DND-41 (cell line): ENCODE measurements around the gene SLC4A2.

Source experiments
- ATAC-seq: fragments of 200-7000 bp; cut with Tn5 transposase; 3 replicates; pipeline ENCODE4 v1.9.1; 2021; ENCODE audit warnings: low read depth; ENCODE audit not compliant: insufficient read depth
- DNase-seq: peaks from one replicate; pipeline ENCODE4 v3.0.0-alpha.2; 2020
- H2AFZ ChIP-seq: 2 replicates; pipeline ENCODE4 v1.6.0; 2012; ENCODE audit warnings: low read depth, low read length
- H3K27ac ChIP-seq: 2 replicates; pipeline ENCODE4 v1.5.1; 2012; ENCODE audit warnings: low read length, inconsistent platforms
- H3K27me3 ChIP-seq: fragments of 200-600 bp; sonication (generic); 2 replicates; pipeline ENCODE4 v1.6.0; 2012; ENCODE audit warnings: low read length, mild to moderate bottlenecking, inconsistent platforms; ENCODE audit not compliant: insufficient read depth, poor library complexity
- H3K36me3 ChIP-seq: 2 replicates; pipeline ENCODE4 v1.5.1; 2012; ENCODE audit warnings: low read length, inconsistent platforms; ENCODE audit not compliant: insufficient read depth
- H3K4me1 ChIP-seq: 2 replicates; pipeline ENCODE4 v1.5.1; 2012; ENCODE audit warnings: mild to moderate bottlenecking, low read length; ENCODE audit not compliant: insufficient read depth
- H3K4me2 ChIP-seq: 2 replicates; pipeline ENCODE4 v1.6.0; 2012; ENCODE audit warnings: mild to moderate bottlenecking, moderate library complexity, low read length, inconsistent platforms; ENCODE audit not compliant: insufficient read depth
- H3K4me3 ChIP-seq, 2 experiments: fragments of 200-600 bp in 1 of 2; shearing (Covaris generic) in 1 of 2; 2 replicates each; pipeline ENCODE4 v1.5.1; 2012 to 2016; ENCODE audit warnings: inconsistent platforms in 2 of 2, low read length in 2 of 2, mild to moderate bottlenecking in 2 of 2, low read depth in 1 of 2, moderate library complexity in 1 of 2
- H3K79me2 ChIP-seq: 2 replicates; pipeline ENCODE4 v1.6.0; 2012; ENCODE audit warnings: low read length, inconsistent platforms; ENCODE audit not compliant: insufficient read depth
- H3K9ac ChIP-seq: 2 replicates; pipeline ENCODE4 v1.6.0; 2012; ENCODE audit warnings: low read depth, mild to moderate bottlenecking, inconsistent platforms, low read length, moderate library complexity
- H3K9me3 ChIP-seq: 2 replicates; pipeline ENCODE4 v1.5.1; 2012; ENCODE audit warnings: low read length, moderate library complexity, mild to moderate bottlenecking, inconsistent platforms; ENCODE audit not compliant: insufficient read depth, severe bottlenecking
- H4K20me1 ChIP-seq: 2 replicates; pipeline ENCODE4 v1.6.0; 2012; ENCODE audit warnings: low read length; ENCODE audit not compliant: insufficient read depth
- CTCF ChIP-seq: IDR thresholded peaks from 2 replicates; pipeline ENCODE4 v1.5.1; 2012; ENCODE audit warnings: borderline replicate concordance, low read length, moderate library complexity, mild to moderate bottlenecking; ENCODE audit not compliant: poor library complexity, severe bottlenecking; ENCODE audit errors: extremely low read depth
- EZH2 ChIP-seq: IDR thresholded peaks from 3 replicates; pipeline ENCODE4 v1.6.1; 2012; ENCODE audit warnings: borderline replicate concordance, low read depth, mild to moderate bottlenecking, moderate library complexity, low read length, inconsistent platforms; ENCODE audit not compliant: severe bottlenecking

The SLC4A2 gene

GRCh38 chr7:151061213-151062110 lies 2.1 kb downstream of the SLC4A2 start:
- H4K20me1 ChIP-seq, result peaks cover 37% of the 10 kb centered on the region
- ATAC-seq (no peak), DNase-seq (no peak)
- H3K4me1 ChIP-seq, result peaks cover 50% of the 10 kb centered on the region
- H3K27me3 ChIP-seq, result no peaks in the 10 kb centered on the region
- H3K36me3 ChIP-seq, result peaks cover 46% of the 10 kb centered on the region
- peak overlapping the region; percentile 96 for H3K4me2 ChIP-seq
- no peaks in the 10 kb centered on the region for H3K9me3 ChIP-seq
- H3K27ac ChIP-seq, result 0 out of 2 replicates have a peak overlapping the region, but pooled peaks have one; percentile 18
- peak overlapping the region; percentile 68; the same call in 1 of the 2 replicates for H3K9ac ChIP-seq
- no peak overlapping the region for H2AFZ ChIP-seq
- no peak for TF ChIP-seq EZH2
- TF ChIP-seq CTCF, result no peak
- peak overlapping the region in 1 of 2 experiments; percentile 85; a peak in 1 of 4 replicates for H3K4me3 ChIP-seq
- peaks cover 39% of the 10 kb centered on the region for H3K79me2 ChIP-seq

GRCh38 chr7:151062111-151062398 lies 2.7 kb downstream of the SLC4A2 start:
- no peak overlapping the region; the same call in 1 of the 2 replicates for H3K9ac ChIP-seq
- no peaks in the 10 kb centered on the region for H3K27me3 ChIP-seq
- H3K4me1 ChIP-seq, result peaks cover 44% of the 10 kb centered on the region
- ATAC-seq (no peak), DNase-seq (no peak)
- no peak for TF ChIP-seq EZH2
- TF ChIP-seq CTCF, result no peak
- H3K4me3 ChIP-seq, result no peak overlapping the region
- peaks cover 52% of the 10 kb centered on the region for H3K36me3 ChIP-seq
- peaks cover 35% of the 10 kb centered on the region for H3K79me2 ChIP-seq
- H3K9me3 ChIP-seq, result no peaks in the 10 kb centered on the region
- no peak overlapping the region for H3K27ac ChIP-seq
- no peak overlapping the region for H2AFZ ChIP-seq
- peaks cover 37% of the 10 kb centered on the region for H4K20me1 ChIP-seq
- 0 out of 2 replicates have a peak overlapping the region, but pooled peaks have one; percentile 96 for H3K4me2 ChIP-seq

- no peak overlapping the region for H3K4me3 ChIP-seq
- peaks cover 37% of the 10 kb centered on the region for H4K20me1 ChIP-seq
- no peaks in the 10 kb centered on the region for H3K27me3 ChIP-seq
- no peak overlapping the region for H3K27ac ChIP-seq
- no peak for ATAC-seq
- peaks cover 57% of the 10 kb centered on the region for H3K36me3 ChIP-seq
- DNase-seq, result no peak
- H3K9ac ChIP-seq, result no peak overlapping the region
- TF ChIP-seq CTCF (no peak), EZH2 (no peak)
- no peak overlapping the region for H2AFZ ChIP-seq
- H3K4me1 ChIP-seq, result peaks cover 40% of the 10 kb centered on the region
- H3K4me2 ChIP-seq, result no peak overlapping the region
- peaks cover 30% of the 10 kb centered on the region for H3K79me2 ChIP-seq
- H3K9me3 ChIP-seq, result no peaks in the 10 kb centered on the region
Measured at GRCh38 chr7:151062399-151063211, 3.2 kb downstream of the SLC4A2 start.
